Small intestine (tissue), 7 donors: Measurements from ENCODE around the gene NOD1. TPM values are rescaled to one million over a fixed set of nuclear protein-coding genes. Genes with fewer than 3 reads are reported as not detected.

Experiments used
- DNase-seq, 2 donors: peaks; one replicate each; pipeline versions ENCODE4 v3.0.0 to v3.0.0-alpha.2; 2013
- FAIRE-seq: peaks from 2 replicates; lab custom pipeline; 2012; peaks lifted over from hg19 to GRCh38; lab: Jason Lieb, UNC
- H3K27ac ChIP-seq, 3 donors: one replicate each; pipeline ENCODE4 v1.5.1; 2013; ENCODE audit warnings: low read length in 2 of 3, mild to moderate bottlenecking in 2 of 3, control low read depth in 1 of 3, inconsistent platforms in 1 of 3, low read depth in 1 of 3, moderate library complexity in 1 of 3
- H3K27me3 ChIP-seq, 3 donors: one replicate each; pipeline ENCODE4 v1.6.1; 2013; ENCODE audit warnings: low read length in 3 of 3, inconsistent platforms in 1 of 3; ENCODE audit not compliant: control insufficient read depth in 3 of 3, insufficient read depth in 3 of 3
- H3K36me3 ChIP-seq, 3 donors: one replicate each; pipeline ENCODE4 v1.6.1; 2013; ENCODE audit warnings: low read length in 3 of 3, inconsistent platforms in 1 of 3, low read depth in 1 of 3, mild to moderate bottlenecking in 1 of 3, moderate library complexity in 1 of 3; ENCODE audit not compliant: control insufficient read depth in 3 of 3, insufficient read depth in 2 of 3
- H3K4me1 ChIP-seq, 3 donors: one replicate each; pipeline ENCODE4 v1.6.1; 2013; ENCODE audit warnings: low read length in 2 of 3, inconsistent platforms in 1 of 3, low read depth in 1 of 3, mild to moderate bottlenecking in 1 of 3, moderate library complexity in 1 of 3; ENCODE audit not compliant: control insufficient read depth in 3 of 3, insufficient read depth in 2 of 3
- H3K4me3 ChIP-seq, 3 donors: one replicate each; pipeline ENCODE4 v1.5.1; 2013; ENCODE audit warnings: low read length in 3 of 3, control low read depth in 1 of 3, inconsistent platforms in 1 of 3, low read depth in 1 of 3, mild to moderate bottlenecking in 1 of 3, moderate library complexity in 1 of 3
- H3K9me3 ChIP-seq, 2 donors: one replicate each; pipeline ENCODE4 v1.6.1; 2013; ENCODE audit warnings: low read depth in 1 of 2, low read length in 1 of 2; ENCODE audit not compliant: control insufficient read depth in 2 of 2, insufficient read depth in 1 of 2
- WGBS, 3 donors: extraction: QIAGEN DNeasy Blood & Tissue Kit; methylation state at CpG; one replicate each; pipeline ENCODE4 v1.1.7; 2013; 5-methylcytosine and 5-hydroxymethylcytosine counted together
- polyA plus RNA-seq, 4 donors: library from polyadenylated mRNA; stranded (reverse) in 3 of 4; unstranded in 1 of 4; fragments of 200-250 nt in 3 of 4; fragments of 120-200 nt in 1 of 4; gene quantifications; one replicate each; pipeline versions ENCODE4 v1.2.1 to v1.2.3, GENCODE V29; 2013
- donor health status: healthy with polysubstance abuse.
- donor health status: control.
- donor health status: control.
- donor health status: Bipolar disorder and iron deficiency.
- donor health status: healthy.

NOD1 gene
- polyA plus RNA-seq, 4 donors: 3.4 to 8.9 (median 5.5) TPM

- FAIRE-seq (no peak), DNase-seq (no peak)
- Histone ChIP-seq H3K9me3 (no peaks in the 10 kb centered on the region), H3K27me3 (no peaks in the 10 kb centered on the region), H3K36me3 (peaks cover 3 to 68% (median 5%) of the 10 kb centered on the region in 3 donors), H3K4me3 (no peak overlapping the region), H3K4me1 (no peaks in the 10 kb centered on the region), H3K27ac (no peak overlapping the region)
- 69 to 85% (median 79%) methylated on average over 3 of the region's 3 CpGs for WGBS, 3 donors
These were observed 24.7 kb downstream of the NOD1 start for GRCh38 chr7:30453921-30454320.

- H3K27ac ChIP-seq: no peak overlapping the region
These were observed 25.6 kb downstream of the NOD1 start for GRCh38 chr7:30453016-30453415.

GRCh38 chr7:30452280-30452930 lies 26.2 kb downstream of the NOD1 start:
- H3K36me3 ChIP-seq: peaks cover 3 to 71% (median 5%) of the 10 kb centered on the region in 3 donors
- no peaks in the 10 kb centered on the region for H3K27me3 ChIP-seq
- WGBS, 3 donors: 91 to 94% (median 94%) methylated on average over 24 to 27 of the region's 27 CpGs
- DNase-seq (no peak), FAIRE-seq (no peak)
- H3K9me3 ChIP-seq: no peaks in the 10 kb centered on the region
- no peaks in the 10 kb centered on the region for H3K4me1 ChIP-seq
- no peak overlapping the region for H3K27ac ChIP-seq
- H3K4me3 ChIP-seq: no peak overlapping the region

More at GRCh38 chr7:30453016-30453415, 25.6 kb downstream of the NOD1 start:
- 95 to 97% (median 96%) methylated on average over 8 of the region's 8 CpGs for WGBS, 3 donors
- FAIRE-seq (no peak), DNase-seq (no peak)
- H3K9me3 ChIP-seq: no peaks in the 10 kb centered on the region
- no peak overlapping the region for H3K4me3 ChIP-seq
- H3K4me1 ChIP-seq: no peaks in the 10 kb centered on the region
- peaks cover 3 to 68% (median 5%) of the 10 kb centered on the region in 3 donors for H3K36me3 ChIP-seq
- H3K27me3 ChIP-seq: no peaks in the 10 kb centered on the region

- WGBS, 3 donors: 89 to 95% (median 94%) methylated on average over 28 to 29 of the region's 29 CpGs
- FAIRE-seq (no peak), DNase-seq (no peak)
- no peak overlapping the region for H3K27ac ChIP-seq
- no peaks in the 10 kb centered on the region for H3K4me1 ChIP-seq
- H3K9me3 ChIP-seq: no peaks in the 10 kb centered on the region
- H3K4me3 ChIP-seq: no peak overlapping the region
- peaks cover 3 to 75% (median 5%) of the 10 kb centered on the region in 3 donors for H3K36me3 ChIP-seq
- H3K27me3 ChIP-seq: no peaks in the 10 kb centered on the region
These were observed 26.9 kb downstream of the NOD1 start for GRCh38 chr7:30451539-30452279.

GRCh38 chr7:30450983-30451497 lies 27.5 kb downstream of the NOD1 start:
- H3K4me3 ChIP-seq: no peak overlapping the region
- H3K4me1 ChIP-seq: no peaks in the 10 kb centered on the region
- peaks cover 2 to 73% (median 2%) of the 10 kb centered on the region in 3 donors for H3K36me3 ChIP-seq
- no peak for DNase-seq
- H3K9me3 ChIP-seq: no peaks in the 10 kb centered on the region
- WGBS, 3 donors: 91 to 93% (median 92%) methylated on average over 21 to 22 of the region's 22 CpGs
- no peak for FAIRE-seq
- H3K27ac ChIP-seq: no peak overlapping the region
- no peaks in the 10 kb centered on the region for H3K27me3 ChIP-seq

- Histone ChIP-seq H3K36me3 (peaks cover 0 to 74% (median 0%) of the 10 kb centered on the region in 3 donors), H3K27me3 (no peaks in the 10 kb centered on the region), H3K4me3 (no peak overlapping the region), H3K4me1 (no peaks in the 10 kb centered on the region), H3K27ac (no peak overlapping the region), H3K9me3 (peaks cover 0 to under 1% of the 10 kb centered on the region in 2 donors)
- no peak for DNase-seq
- FAIRE-seq: no peak
- WGBS, 3 donors: 70 to 83% (median 80%) methylated on average over 6 of the region's 6 CpGs
These were observed 28.2 kb downstream of the NOD1 start for GRCh38 chr7:30450240-30450982.

- Histone ChIP-seq H3K9me3 (peaks cover 0 to 4% of the 10 kb centered on the region in 2 donors), H3K27me3 (no peaks in the 10 kb centered on the region), H3K4me1 (no peaks in the 10 kb centered on the region), H3K36me3 (peaks cover 0 to 64% (median 0%) of the 10 kb centered on the region in 3 donors), H3K27ac (no peak overlapping the region), H3K4me3 (no peak overlapping the region)
- DNase-seq: no peak
- FAIRE-seq: no peak
- WGBS, 3 donors: 90 to 92% (median 92%) methylated on average over 10 of the region's 10 CpGs
These were observed 30.0 kb downstream of the NOD1 start for GRCh38 chr7:30448461-30449189.
